B cell (primary cell): ENCODE measurements around the gene NTRK3.

Experiments used
- EZH2 ChIP-seq: IDR thresholded peaks from 2 replicates; pipeline ENCODE4 v1.6.1; 2012; ENCODE audit warnings: borderline replicate concordance, low read depth, mild to moderate bottlenecking, moderate library complexity, low read length; ENCODE audit not compliant: insufficient read depth, poor library complexity, severe bottlenecking
- TF ChIP-seq, protein P1 (sequence below): fragments of 200-600 bp; IDR thresholded peaks from one replicate; pipeline ENCODE4 v1.8.0; 2022; ENCODE audit warnings: antibody characterized with exemption, mild to moderate bottlenecking

DNA sequence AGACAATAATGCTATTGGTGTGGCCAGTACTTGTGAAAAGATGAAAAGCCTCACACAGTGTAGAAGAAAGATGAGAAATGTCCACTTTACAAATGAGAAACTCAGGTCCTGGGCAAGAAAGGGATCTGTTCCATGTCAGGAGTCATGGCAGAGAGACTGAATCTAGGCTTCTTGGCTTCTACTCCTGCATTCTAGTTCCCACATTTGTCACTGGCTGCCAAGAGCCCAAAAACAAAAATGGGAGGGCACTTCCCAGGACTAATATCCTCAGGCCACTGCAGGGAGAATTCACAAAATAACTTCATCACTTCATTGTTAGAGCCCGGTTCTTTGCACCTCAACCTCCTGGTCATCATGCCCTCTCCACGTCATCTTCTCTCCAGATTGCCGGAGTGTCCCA is 337.5 kb downstream of the NTRK3 start:
- TF ChIP-seq, protein P1, sequence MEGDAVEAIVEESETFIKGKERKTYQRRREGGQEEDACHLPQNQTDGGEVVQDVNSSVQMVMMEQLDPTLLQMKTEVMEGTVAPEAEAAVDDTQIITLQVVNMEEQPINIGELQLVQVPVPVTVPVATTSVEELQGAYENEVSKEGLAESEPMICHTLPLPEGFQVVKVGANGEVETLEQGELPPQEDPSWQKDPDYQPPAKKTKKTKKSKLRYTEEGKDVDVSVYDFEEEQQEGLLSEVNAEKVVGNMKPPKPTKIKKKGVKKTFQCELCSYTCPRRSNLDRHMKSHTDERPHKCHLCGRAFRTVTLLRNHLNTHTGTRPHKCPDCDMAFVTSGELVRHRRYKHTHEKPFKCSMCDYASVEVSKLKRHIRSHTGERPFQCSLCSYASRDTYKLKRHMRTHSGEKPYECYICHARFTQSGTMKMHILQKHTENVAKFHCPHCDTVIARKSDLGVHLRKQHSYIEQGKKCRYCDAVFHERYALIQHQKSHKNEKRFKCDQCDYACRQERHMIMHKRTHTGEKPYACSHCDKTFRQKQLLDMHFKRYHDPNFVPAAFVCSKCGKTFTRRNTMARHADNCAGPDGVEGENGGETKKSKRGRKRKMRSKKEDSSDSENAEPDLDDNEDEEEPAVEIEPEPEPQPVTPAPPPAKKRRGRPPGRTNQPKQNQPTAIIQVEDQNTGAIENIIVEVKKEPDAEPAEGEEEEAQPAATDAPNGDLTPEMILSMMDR = no peak
- no peak for TF ChIP-seq EZH2
